H9 (cell line): Measurements from ENCODE around the gene IL12RB2. TPM values are rescaled to one million over a fixed set of nuclear protein-coding genes. Genes with fewer than 3 reads are reported as not detected.

ENCODE experiments used
- DNase-seq: peaks from one replicate; pipeline ENCODE4 v3.0.0-alpha.2; 2017
- H2AFZ ChIP-seq: one replicate; pipeline ENCODE4 v1.6.1; 2013; ENCODE audit warnings: mild to moderate bottlenecking, low read length, control low read depth, moderate library complexity
- H2AK5ac ChIP-seq: 2 replicates; pipeline ENCODE4 v1.6.1; 2013; ENCODE audit warnings: low read length, control low read depth, mixed read lengths; ENCODE audit not compliant: insufficient read length
- H2BK120ac ChIP-seq: one replicate; pipeline ENCODE4 v1.6.1; 2013; ENCODE audit warnings: low read depth, mild to moderate bottlenecking, low read length, control low read depth, inconsistent platforms; ENCODE audit not compliant: poor library complexity, severe bottlenecking
- H2BK12ac ChIP-seq: 2 replicates; pipeline ENCODE4 v1.6.1; 2013; ENCODE audit warnings: low read length, control low read depth, mixed read lengths, low read depth; ENCODE audit not compliant: insufficient read length
- H2BK15ac ChIP-seq: 2 replicates; pipeline ENCODE4 v1.6.1; 2013; ENCODE audit warnings: low read depth, low read length, control low read depth
- H2BK20ac ChIP-seq: one replicate; pipeline ENCODE4 v1.6.1; 2013; ENCODE audit warnings: low read depth, mild to moderate bottlenecking, low read length, control low read depth, inconsistent platforms; ENCODE audit not compliant: poor library complexity, severe bottlenecking
- H2BK5ac ChIP-seq: 2 replicates; pipeline ENCODE4 v1.6.1; 2013; ENCODE audit warnings: low read length, control low read depth, mixed read lengths; ENCODE audit not compliant: insufficient read length
- H3K14ac ChIP-seq: 2 replicates; pipeline ENCODE4 v1.6.1; 2013; ENCODE audit warnings: low read length, control low read depth; ENCODE audit not compliant: insufficient read depth
- H3K18ac ChIP-seq: 2 replicates; pipeline ENCODE4 v1.6.1; 2013; ENCODE audit warnings: low read depth, mild to moderate bottlenecking, mixed read lengths, low read length, control low read depth; ENCODE audit not compliant: insufficient read length
- H3K23ac ChIP-seq: 2 replicates; pipeline ENCODE4 v1.6.1; 2013; ENCODE audit warnings: low read length, control low read depth, mixed read lengths, low read depth; ENCODE audit not compliant: insufficient read length
- H3K23me2 ChIP-seq: 2 replicates; pipeline ENCODE4 v1.6.1; 2013; ENCODE audit warnings: low read depth, mild to moderate bottlenecking, mixed read lengths, low read length, control low read depth; ENCODE audit not compliant: insufficient read length, poor library complexity, severe bottlenecking
- H3K27ac ChIP-seq: 2 replicates; pipeline ENCODE4 v1.5.1; 2013; ENCODE audit warnings: low read length, control low read depth, mixed read lengths, low read depth; ENCODE audit not compliant: insufficient read length
- H3K27me3 ChIP-seq: 2 replicates; pipeline ENCODE4 v1.6.1; 2013; ENCODE audit warnings: low read length, control low read depth, inconsistent platforms; ENCODE audit not compliant: insufficient read depth
- H3K4ac ChIP-seq: 2 replicates; pipeline ENCODE4 v1.6.1; 2013; ENCODE audit warnings: low read depth, mild to moderate bottlenecking, control low read depth, inconsistent platforms, low read length, moderate library complexity
- H3K4me1 ChIP-seq: 2 replicates; pipeline ENCODE4 v1.6.1; 2013; ENCODE audit warnings: low read length, control low read depth, inconsistent platforms; ENCODE audit not compliant: insufficient read depth
- H3K4me2 ChIP-seq: 2 replicates; pipeline ENCODE4 v1.6.1; 2013; ENCODE audit warnings: low read length, control low read depth, mixed read lengths; ENCODE audit not compliant: insufficient read length, insufficient read depth
- H3K56ac ChIP-seq: 2 replicates; pipeline ENCODE4 v1.6.1; 2013; ENCODE audit warnings: low read depth, mild to moderate bottlenecking, mixed read lengths, low read length, control low read depth; ENCODE audit not compliant: insufficient read length
- H3K79me1 ChIP-seq: 2 replicates; pipeline ENCODE4 v1.6.1; 2013; ENCODE audit warnings: low read depth, mild to moderate bottlenecking, moderate library complexity, low read length, control low read depth, inconsistent platforms; ENCODE audit not compliant: insufficient read depth, poor library complexity, severe bottlenecking
- H3K79me2 ChIP-seq: 2 replicates; pipeline ENCODE4 v1.6.1; 2013; ENCODE audit warnings: low read length, control low read depth, inconsistent platforms; ENCODE audit not compliant: insufficient read depth
- H3K9ac ChIP-seq: 2 replicates; pipeline ENCODE4 v1.6.1; 2013; ENCODE audit warnings: low read length, control low read depth, mixed read lengths; ENCODE audit not compliant: insufficient read length; ENCODE audit errors: extremely low read depth
- H3K9me3 ChIP-seq: one replicate; pipeline ENCODE4 v1.6.1; 2013; ENCODE audit warnings: low read depth, low read length, inconsistent platforms; ENCODE audit not compliant: control insufficient read depth
- H3T11ph ChIP-seq: one replicate; pipeline ENCODE4 v1.6.1; 2013; ENCODE audit warnings: mild to moderate bottlenecking, low read length, control low read depth, inconsistent platforms
- H4K20me1 ChIP-seq: one replicate; pipeline ENCODE4 v1.6.1; 2013; ENCODE audit not compliant: control insufficient read depth, insufficient read length, insufficient read depth
- H4K5ac ChIP-seq: 2 replicates; pipeline ENCODE4 v1.6.1; 2013; ENCODE audit warnings: low read depth, mild to moderate bottlenecking, mixed read lengths, low read length, control low read depth; ENCODE audit not compliant: insufficient read length
- H4K8ac ChIP-seq: replicated peaks from 2 replicates; pipeline ENCODE4 v1.6.1; 2013; ENCODE audit warnings: low read length, control low read depth, mixed read lengths, low read depth; ENCODE audit not compliant: insufficient read length
- H4K91ac ChIP-seq: 2 replicates; pipeline ENCODE4 v1.6.1; 2013; ENCODE audit warnings: low read depth, mild to moderate bottlenecking, moderate library complexity, mixed read lengths, low read length, control low read depth; ENCODE audit not compliant: insufficient read length
- H3K27ac Mint-ChIP-seq, 3 experiments: 2 replicates in 2 of 3; 3 replicates in 1 of 3; pipeline ENCODE4 v1.8.0; 2020 to 2021; ENCODE audit warnings: mixed read lengths in 3 of 3, mild to moderate bottlenecking in 1 of 3, moderate library complexity in 1 of 3
- H3K27me3 Mint-ChIP-seq: 2 replicates; pipeline ENCODE4 v1.8.0; 2021; ENCODE audit warnings: low read depth, mild to moderate bottlenecking, moderate library complexity, mixed read lengths
- H3K36me3 Mint-ChIP-seq, 3 experiments: 2 replicates in 2 of 3; 3 replicates in 1 of 3; pipeline ENCODE4 v1.8.0; 2020 to 2021; ENCODE audit warnings: low read depth in 3 of 3, mixed read lengths in 3 of 3; ENCODE audit not compliant: insufficient read depth in 1 of 3
- H3K4me1 Mint-ChIP-seq, 2 experiments: 2 replicates each; pipeline ENCODE4 v1.8.0; 2020; ENCODE audit warnings: mixed read lengths in 2 of 2
- H3K4me3 Mint-ChIP-seq, 2 experiments: 2 replicates in 1 of 2; 3 replicates in 1 of 2; pipeline ENCODE4 v1.8.0; 2020 to 2021; ENCODE audit warnings: mild to moderate bottlenecking in 2 of 2, mixed read lengths in 2 of 2, moderate library complexity in 1 of 2
- H3K9me3 Mint-ChIP-seq, 2 experiments: 2 replicates in 1 of 2; 3 replicates in 1 of 2; pipeline ENCODE4 v1.8.0; 2020; ENCODE audit warnings: mild to moderate bottlenecking in 2 of 2, mixed read lengths in 2 of 2, moderate library complexity in 1 of 2
- CTCF ChIP-seq: fragments of 200-600 bp; sonication (generic); conservative IDR thresholded peaks from 3 replicates; pipeline ENCODE4 v1.8.0; 2021; ENCODE audit warnings: antibody characterized with exemption, mild to moderate bottlenecking
- WGBS: extraction: QIAGEN DNeasy Blood & Tissue Kit; methylation state at CpG from one replicate; pipeline ENCODE4 v1.1.7; 2013; ENCODE audit warnings: missing lambda C conversion rate, low lambda C conversion rate, mixed read lengths; ENCODE audit not compliant: insufficient read length; ENCODE audit errors: extremely low coverage; 5-methylcytosine and 5-hydroxymethylcytosine counted together
- total RNA-seq: library from RNA; stranded (reverse); gene quantifications from 2 replicates; pipeline ENCODE4 v1.2.1, GENCODE V29; 2021

IL12RB2 gene
- total RNA-seq, 1 experiment from 2014 or later, result 0.77 TPM

- no peak for TF ChIP-seq CTCF
- Histone ChIP-seq H2AFZ (no peak overlapping the region), H3K56ac (no peak overlapping the region), H2BK12ac (no peak overlapping the region), H3K18ac (no peak overlapping the region), H4K5ac (no peak overlapping the region), H3K4ac (no peak overlapping the region), H4K8ac (no peak overlapping the region), H4K20me1 (no peaks in the 10 kb centered on the region), H3K23me2 (no peaks in the 10 kb centered on the region), H3T11ph (no peak overlapping the region), H2BK5ac (no peak overlapping the region), H3K4me1 (no peaks in the 10 kb centered on the region), H2BK20ac (no peak overlapping the region), H3K27me3 (no peaks in the 10 kb centered on the region), H3K79me2 (no peaks in the 10 kb centered on the region), H3K14ac (no peak overlapping the region), H3K23ac (no peak overlapping the region), H3K79me1 (no peaks in the 10 kb centered on the region), H2BK15ac (no peak overlapping the region), H3K4me2 (no peak overlapping the region), H3K27ac (no peak overlapping the region), H3K9me3 (no peaks in the 10 kb centered on the region), H4K91ac (no peak overlapping the region), H3K9ac (no peak overlapping the region), H2BK120ac (no peak overlapping the region), H2AK5ac (no peak overlapping the region)
- H3K9me3 Mint-ChIP-seq, result peaks cover 4 to 7% of the 10 kb centered on the region in 2 experiments; a peak in 3 of 5 replicates
- peaks cover 0 to 7% of the 10 kb centered on the region in 2 experiments; a peak in 2 of 4 replicates for H3K4me1 Mint-ChIP-seq
- no peak for DNase-seq
- peaks cover 2% of the 10 kb centered on the region; the same call in 1 of the 2 replicates for H3K27me3 Mint-ChIP-seq
- WGBS, result no CpG with 5 or more reads among the region's 4 CpGs
- H3K27ac Mint-ChIP-seq, result no peak overlapping the region
- no peak overlapping the region for H3K4me3 Mint-ChIP-seq
- H3K36me3 Mint-ChIP-seq, result peaks cover 0 to 4% (median 0%) of the 10 kb centered on the region in 3 experiments; a peak in 1 of 7 replicates
Measured at GRCh38 chr1:67290236-67290635, 17.4 kb upstream of the IL12RB2 start.
